Measurements from ENCODE around the gene GNL1. TPM values are rescaled to one million over a fixed set of nuclear protein-coding genes. Genes with fewer than 3 reads are reported as not detected.
A peak's percentile ranks its signal among the peaks of the same experiment; 100 is the strongest.

The GNL1 gene
- total and polyA plus RNA-seq, 4 donors, result 52.6 to 116 (median 75.3) TPM

GRCh38 chr6:30544666-30545272 lies 11.5 kb downstream of the GNL1 start:
- H3K9me3 ChIP-seq (ENCODE audit: control insufficient read depth, low read length), result no peaks in the 10 kb centered on the region
- H3K27me3 ChIP-seq (ENCODE audit: control insufficient read depth in 1 of 2, insufficient read depth in 2 of 2, low read length in 1 of 2), result no peaks in the 10 kb centered on the region
- H3K4me1 ChIP-seq (ENCODE audit: control insufficient read depth in 1 of 2, insufficient read depth in 2 of 2, low read length in 2 of 2), result no peaks in the 10 kb centered on the region
- WGBS, 2 donors, result 31 to 35% methylated on average over 6 of the region's 6 CpGs
- intact Hi-C loops (cut with DNase I), result no loop called here
- no peak overlapping the region for H3K27ac ChIP-seq (ENCODE audit: low read depth in 1 of 2, low read length in 2 of 2)
- H3K36me3 ChIP-seq (ENCODE audit: control insufficient read depth in 1 of 2, insufficient read depth in 2 of 2, low read length in 1 of 2), result no peaks in the 10 kb centered on the region
- peak; percentile 77 for ATAC-seq (ENCODE audit: low FRiP score)
- DNase-seq, result no peak
- no peak overlapping the region for H3K4me3 ChIP-seq (ENCODE audit: low read length in 2 of 2)

- ATAC-seq (ENCODE audit: low FRiP score), result no peak
- 86 to 89% methylated on average over 3 of the region's 3 CpGs for WGBS, 2 donors
- no peaks in the 10 kb centered on the region for H3K27me3 ChIP-seq (ENCODE audit: control insufficient read depth in 1 of 2, insufficient read depth in 2 of 2, low read length in 1 of 2)
- H3K27ac ChIP-seq (ENCODE audit: low read depth in 1 of 2, low read length in 2 of 2), result no peak overlapping the region
- no peaks in the 10 kb centered on the region for H3K4me1 ChIP-seq (ENCODE audit: control insufficient read depth in 1 of 2, insufficient read depth in 2 of 2, low read length in 2 of 2)
- no peaks in the 10 kb centered on the region for H3K36me3 ChIP-seq (ENCODE audit: control insufficient read depth in 1 of 2, insufficient read depth in 2 of 2, low read length in 1 of 2)
- no peak for DNase-seq
- H3K4me3 ChIP-seq (ENCODE audit: low read length in 2 of 2), result no peak overlapping the region
- no peaks in the 10 kb centered on the region for H3K9me3 ChIP-seq (ENCODE audit: control insufficient read depth, low read length)
- intact Hi-C loops (cut with DNase I), result no loop called here
Measured at GRCh38 chr6:30543821-30544220, 12.5 kb downstream of the GNL1 start.

GRCh38 chr6:30542915-30543314 lies 13.4 kb downstream of the GNL1 start:
- H3K9me3 ChIP-seq (ENCODE audit: control insufficient read depth, low read length), result no peaks in the 10 kb centered on the region
- ATAC-seq (ENCODE audit: low FRiP score), result no peak
- no peaks in the 10 kb centered on the region for H3K4me1 ChIP-seq (ENCODE audit: control insufficient read depth in 1 of 2, insufficient read depth in 2 of 2, low read length in 2 of 2)
- 78 to 89% methylated on average over 1 of the region's 1 CpG for WGBS, 2 donors
- intact Hi-C loops (cut with DNase I), result no loop called here
- DNase-seq, result no peak
- H3K36me3 ChIP-seq (ENCODE audit: control insufficient read depth in 1 of 2, insufficient read depth in 2 of 2, low read length in 1 of 2), result no peaks in the 10 kb centered on the region
- no peaks in the 10 kb centered on the region for H3K27me3 ChIP-seq (ENCODE audit: control insufficient read depth in 1 of 2, insufficient read depth in 2 of 2, low read length in 1 of 2)
- no peak overlapping the region for H3K27ac ChIP-seq (ENCODE audit: low read depth in 1 of 2, low read length in 2 of 2)
- no peak overlapping the region for H3K4me3 ChIP-seq (ENCODE audit: low read length in 2 of 2)

- Histone ChIP-seq H3K9me3 (ENCODE audit: control insufficient read depth, low read length) (no peaks in the 10 kb centered on the region), H3K4me3 (ENCODE audit: low read length in 2 of 2) (no peak overlapping the region), H3K27me3 (ENCODE audit: control insufficient read depth in 1 of 2, insufficient read depth in 2 of 2, low read length in 1 of 2) (no peaks in the 10 kb centered on the region), H3K4me1 (ENCODE audit: control insufficient read depth in 1 of 2, insufficient read depth in 2 of 2, low read length in 2 of 2) (no peaks in the 10 kb centered on the region), H3K36me3 (ENCODE audit: control insufficient read depth in 1 of 2, insufficient read depth in 2 of 2, low read length in 1 of 2) (no peaks in the 10 kb centered on the region), H3K27ac (ENCODE audit: low read depth in 1 of 2, low read length in 2 of 2) (no peak overlapping the region)
- ATAC-seq (ENCODE audit: low FRiP score) (no peak), DNase-seq (no peak)
- WGBS, 2 donors, result 29% methylated on average over 4 of the region's 4 CpGs
- intact Hi-C loops (cut with DNase I), result no loop called here
Measured at GRCh38 chr6:30542404-30542725, 13.9 kb downstream of the GNL1 start.

GRCh38 chr6:30541515-30542403 lies 14.5 kb downstream of the GNL1 start:
- no peaks in the 10 kb centered on the region for H3K27me3 ChIP-seq (ENCODE audit: control insufficient read depth in 1 of 2, insufficient read depth in 2 of 2, low read length in 1 of 2)
- peak overlapping the region; percentile 22 to 28 for H3K4me3 ChIP-seq (ENCODE audit: low read length in 2 of 2)
- 11 to 14% methylated on average over 23 of the region's 23 CpGs for WGBS, 2 donors
- no peaks in the 10 kb centered on the region for H3K36me3 ChIP-seq (ENCODE audit: control insufficient read depth in 1 of 2, insufficient read depth in 2 of 2, low read length in 1 of 2)
- intact Hi-C loops (cut with DNase I), result no loop called here
- peak; percentile 89 for ATAC-seq (ENCODE audit: low FRiP score)
- no peaks in the 10 kb centered on the region for H3K9me3 ChIP-seq (ENCODE audit: control insufficient read depth, low read length)
- no peaks in the 10 kb centered on the region for H3K4me1 ChIP-seq (ENCODE audit: control insufficient read depth in 1 of 2, insufficient read depth in 2 of 2, low read length in 2 of 2)
- no peak overlapping the region for H3K27ac ChIP-seq (ENCODE audit: low read depth in 1 of 2, low read length in 2 of 2)
- peak; percentile 77 to 89 for DNase-seq

GRCh38 chr6:30537931-30538330 lies 18.4 kb downstream of the GNL1 start:
- WGBS, 2 donors, result 83 to 85% methylated on average over 3 of the region's 3 CpGs
- no peak for ATAC-seq (ENCODE audit: low FRiP score)

GRCh38 chr6:30533460-30534294 lies 22.6 kb downstream of the GNL1 start:
- DNase-seq (no peak), ATAC-seq (ENCODE audit: low FRiP score) (no peak)
- Histone ChIP-seq H3K4me3 (ENCODE audit: low read length in 2 of 2) (no peak overlapping the region), H3K9me3 (ENCODE audit: control insufficient read depth, low read length) (no peaks in the 10 kb centered on the region), H3K27ac (ENCODE audit: low read depth in 1 of 2, low read length in 2 of 2) (no peak overlapping the region), H3K27me3 (ENCODE audit: control insufficient read depth in 1 of 2, insufficient read depth in 2 of 2, low read length in 1 of 2) (no peaks in the 10 kb centered on the region), H3K36me3 (ENCODE audit: control insufficient read depth in 1 of 2, insufficient read depth in 2 of 2, low read length in 1 of 2) (no peaks in the 10 kb centered on the region), H3K4me1 (ENCODE audit: control insufficient read depth in 1 of 2, insufficient read depth in 2 of 2, low read length in 2 of 2) (no peaks in the 10 kb centered on the region)
- intact Hi-C loops (cut with DNase I), result loop anchor here (2.0 to 5.0 kb wide), 2 partner anchors 51 kb away; no protein-coding TSS in a partner anchor
- 83 to 86% methylated on average over 15 of the region's 15 CpGs for WGBS, 2 donors

More at GRCh38 chr6:30537931-30538330, 18.4 kb downstream of the GNL1 start:
- no peak for DNase-seq
- Histone ChIP-seq H3K27ac (ENCODE audit: low read depth in 1 of 2, low read length in 2 of 2) (no peak overlapping the region), H3K27me3 (ENCODE audit: control insufficient read depth in 1 of 2, insufficient read depth in 2 of 2, low read length in 1 of 2) (no peaks in the 10 kb centered on the region), H3K9me3 (ENCODE audit: control insufficient read depth, low read length) (no peaks in the 10 kb centered on the region), H3K36me3 (ENCODE audit: control insufficient read depth in 1 of 2, insufficient read depth in 2 of 2, low read length in 1 of 2) (no peaks in the 10 kb centered on the region), H3K4me3 (ENCODE audit: low read length in 2 of 2) (no peak overlapping the region), H3K4me1 (ENCODE audit: control insufficient read depth in 1 of 2, insufficient read depth in 2 of 2, low read length in 2 of 2) (no peaks in the 10 kb centered on the region)
- intact Hi-C loops (cut with DNase I), result no loop called here

GRCh38 chr6:30530014-30530413 lies 26.3 kb downstream of the GNL1 start:
- intact Hi-C loops (cut with DNase I), result loop anchor here in 1 of 2 donors (5.0 kb wide), 1 partner anchor 48 kb away; no protein-coding TSS in a partner anchor
- no peak overlapping the region for H3K4me3 ChIP-seq (ENCODE audit: low read length in 2 of 2)
- H3K27me3 ChIP-seq (ENCODE audit: control insufficient read depth in 1 of 2, insufficient read depth in 2 of 2, low read length in 1 of 2), result no peaks in the 10 kb centered on the region
- no peak overlapping the region for H3K27ac ChIP-seq (ENCODE audit: low read depth in 1 of 2, low read length in 2 of 2)
- DNase-seq (no peak), ATAC-seq (ENCODE audit: low FRiP score) (no peak)
- no peaks in the 10 kb centered on the region for H3K4me1 ChIP-seq (ENCODE audit: control insufficient read depth in 1 of 2, insufficient read depth in 2 of 2, low read length in 2 of 2)
- 67 to 69% methylated on average over 2 of the region's 2 CpGs for WGBS, 2 donors
- no peaks in the 10 kb centered on the region for H3K36me3 ChIP-seq (ENCODE audit: control insufficient read depth in 1 of 2, insufficient read depth in 2 of 2, low read length in 1 of 2)
- no peaks in the 10 kb centered on the region for H3K9me3 ChIP-seq (ENCODE audit: control insufficient read depth, low read length)
